ENCODE measurements around the gene TRAF1.

The TRAF1 gene

DNA sequence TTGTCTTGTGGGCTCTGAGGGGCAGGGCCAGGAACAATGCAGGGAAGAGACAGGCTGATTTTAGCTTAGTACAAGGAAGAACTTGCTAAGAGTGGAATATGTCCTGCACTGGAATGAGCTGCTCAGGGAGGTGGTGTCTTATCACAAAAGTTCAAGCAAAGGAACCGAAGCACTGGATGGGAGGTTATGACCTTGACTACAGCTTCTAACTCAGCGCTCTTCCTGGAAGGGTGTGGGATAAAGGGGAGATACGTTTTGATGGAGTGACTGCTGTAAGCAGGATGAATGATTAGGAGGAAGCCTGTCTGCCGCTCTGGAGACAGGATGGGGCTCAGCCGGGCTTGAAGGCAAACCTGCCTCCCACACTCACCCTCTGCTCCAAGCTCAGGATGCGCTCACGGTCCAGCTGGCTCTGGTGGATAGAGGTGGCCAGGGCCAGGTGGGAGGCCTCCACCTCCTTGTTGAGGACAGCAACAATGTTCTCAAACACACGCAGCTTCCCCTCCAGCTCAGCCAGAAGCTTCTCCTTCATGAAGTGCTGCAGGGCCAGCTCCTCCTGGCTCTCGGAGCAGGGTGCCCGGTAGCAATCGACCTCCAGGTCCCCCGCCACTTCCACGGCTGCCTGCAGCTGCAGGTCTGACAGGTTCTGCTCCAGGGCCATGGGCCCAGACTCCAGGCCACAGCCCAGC, 13.5 kb downstream of the TRAF1 start:
- H3K27me3 ChIP-seq (ENCODE audit: control insufficient read depth, insufficient read depth, low read length): no peaks in the 10 kb centered on the region
- peaks cover 39% of the 10 kb centered on the region for H3K4me1 ChIP-seq (ENCODE audit: control insufficient read depth, insufficient read depth, low read length)
- no peak overlapping the region for H3K4me3 ChIP-seq (ENCODE audit: low read length)
- H3K4me2 ChIP-seq (ENCODE audit: low read length): no peak overlapping the region
- H3K9ac ChIP-seq (ENCODE audit: low read depth, low read length): no peak overlapping the region
- H3K36me3 ChIP-seq (ENCODE audit: insufficient read depth, low read length): no peaks in the 10 kb centered on the region
- no peaks in the 10 kb centered on the region for H3K9me3 ChIP-seq (replicated peaks; ENCODE audit: low read length)

DNA sequence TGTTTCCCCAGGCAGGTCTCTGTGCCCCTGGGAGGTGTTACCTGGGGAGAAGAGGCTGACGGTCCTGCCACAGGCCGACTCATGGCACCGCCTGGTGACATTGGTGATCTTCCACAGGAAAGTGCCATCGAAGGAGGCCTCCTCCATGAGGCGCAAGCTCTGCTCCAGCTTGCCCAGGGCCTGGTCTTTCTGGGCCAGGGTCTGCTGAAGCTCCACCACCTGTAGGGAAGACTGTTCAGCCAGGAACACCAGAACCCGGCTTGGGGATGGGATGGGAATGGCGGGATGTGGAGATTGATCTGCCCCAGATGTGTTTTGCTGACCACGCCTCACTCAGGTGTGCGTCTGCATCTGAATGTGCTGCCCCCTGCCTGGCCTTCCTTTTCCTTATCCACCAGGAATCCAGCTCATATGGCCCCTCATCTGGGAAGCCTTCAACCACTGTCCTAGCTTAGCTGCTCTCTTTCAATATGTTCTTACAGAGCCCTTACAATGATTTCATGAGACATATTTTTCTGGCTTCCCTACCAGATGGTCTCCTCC, 15.2 kb downstream of the TRAF1 start:
- Histone ChIP-seq H3K4me1 (ENCODE audit: control insufficient read depth, insufficient read depth, low read length) (peaks cover 33% of the 10 kb centered on the region), H3K27me3 (ENCODE audit: control insufficient read depth, insufficient read depth, low read length) (no peaks in the 10 kb centered on the region), H3K9ac (ENCODE audit: low read depth, low read length) (no peak overlapping the region), H3K36me3 (ENCODE audit: insufficient read depth, low read length) (no peaks in the 10 kb centered on the region), H3K4me3 (ENCODE audit: low read length) (no peak overlapping the region), H3K9me3 (replicated peaks; ENCODE audit: low read length) (no peaks in the 10 kb centered on the region), H3K4me2 (ENCODE audit: low read length) (no peak overlapping the region)

DNA sequence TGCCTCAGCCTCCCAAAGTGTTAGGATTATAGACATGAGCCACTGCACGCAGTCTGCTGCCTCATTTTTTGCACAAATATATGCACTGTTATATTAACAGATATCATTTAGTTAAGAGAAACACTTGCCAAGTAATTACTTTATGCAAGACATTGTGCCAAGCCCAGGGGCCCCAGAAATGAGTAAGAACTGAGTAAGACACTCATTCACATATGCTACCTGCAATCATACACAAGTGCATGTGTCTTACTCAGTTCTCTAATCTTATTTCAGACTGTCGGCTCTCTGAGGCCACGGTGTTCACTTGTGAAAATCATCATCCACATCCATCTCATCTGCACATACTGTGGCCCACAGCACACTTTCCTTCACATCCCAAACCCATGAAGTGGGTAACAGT, 16.0 kb downstream of the TRAF1 start:
- no peaks in the 10 kb centered on the region for H3K9me3 ChIP-seq (replicated peaks; ENCODE audit: low read length)
- peaks cover 26% of the 10 kb centered on the region for H3K4me1 ChIP-seq (ENCODE audit: control insufficient read depth, insufficient read depth, low read length)
- H3K9ac ChIP-seq (ENCODE audit: low read depth, low read length): no peak overlapping the region
- no peak overlapping the region for H3K4me2 ChIP-seq (ENCODE audit: low read length)
- no peaks in the 10 kb centered on the region for H3K27me3 ChIP-seq (ENCODE audit: control insufficient read depth, insufficient read depth, low read length)
- H3K36me3 ChIP-seq (ENCODE audit: insufficient read depth, low read length): no peaks in the 10 kb centered on the region
- no peak overlapping the region for H3K4me3 ChIP-seq (ENCODE audit: low read length)

DNA sequence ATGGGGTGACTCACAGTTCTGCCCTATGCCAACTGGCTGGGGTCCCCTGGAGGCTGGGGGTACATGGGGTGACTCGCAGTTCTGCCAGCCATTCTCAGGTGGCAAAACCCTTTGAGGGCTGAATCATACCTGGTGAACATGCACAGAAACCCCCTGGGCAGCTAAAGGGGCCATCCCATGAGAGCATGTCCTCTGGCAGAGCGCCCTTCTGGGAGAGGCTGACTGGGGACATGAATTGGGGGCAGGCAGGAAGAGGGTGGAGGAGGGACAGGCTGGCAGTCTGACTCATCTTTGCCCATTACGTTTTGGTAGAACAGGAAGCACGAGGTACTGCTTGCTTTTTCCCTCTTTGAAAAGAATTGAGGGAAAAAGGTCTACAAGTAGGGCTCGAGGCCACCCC, 16.7 kb downstream of the TRAF1 start:
- Histone ChIP-seq H3K4me3 (ENCODE audit: low read length) (no peak overlapping the region), H3K4me1 (ENCODE audit: control insufficient read depth, insufficient read depth, low read length) (peaks cover 22% of the 10 kb centered on the region), H3K4me2 (ENCODE audit: low read length) (no peak overlapping the region), H3K36me3 (ENCODE audit: insufficient read depth, low read length) (no peaks in the 10 kb centered on the region), H3K9ac (ENCODE audit: low read depth, low read length) (no peak overlapping the region), H3K9me3 (replicated peaks; ENCODE audit: low read length) (no peaks in the 10 kb centered on the region), H3K27me3 (ENCODE audit: control insufficient read depth, insufficient read depth, low read length) (no peaks in the 10 kb centered on the region)

DNA sequence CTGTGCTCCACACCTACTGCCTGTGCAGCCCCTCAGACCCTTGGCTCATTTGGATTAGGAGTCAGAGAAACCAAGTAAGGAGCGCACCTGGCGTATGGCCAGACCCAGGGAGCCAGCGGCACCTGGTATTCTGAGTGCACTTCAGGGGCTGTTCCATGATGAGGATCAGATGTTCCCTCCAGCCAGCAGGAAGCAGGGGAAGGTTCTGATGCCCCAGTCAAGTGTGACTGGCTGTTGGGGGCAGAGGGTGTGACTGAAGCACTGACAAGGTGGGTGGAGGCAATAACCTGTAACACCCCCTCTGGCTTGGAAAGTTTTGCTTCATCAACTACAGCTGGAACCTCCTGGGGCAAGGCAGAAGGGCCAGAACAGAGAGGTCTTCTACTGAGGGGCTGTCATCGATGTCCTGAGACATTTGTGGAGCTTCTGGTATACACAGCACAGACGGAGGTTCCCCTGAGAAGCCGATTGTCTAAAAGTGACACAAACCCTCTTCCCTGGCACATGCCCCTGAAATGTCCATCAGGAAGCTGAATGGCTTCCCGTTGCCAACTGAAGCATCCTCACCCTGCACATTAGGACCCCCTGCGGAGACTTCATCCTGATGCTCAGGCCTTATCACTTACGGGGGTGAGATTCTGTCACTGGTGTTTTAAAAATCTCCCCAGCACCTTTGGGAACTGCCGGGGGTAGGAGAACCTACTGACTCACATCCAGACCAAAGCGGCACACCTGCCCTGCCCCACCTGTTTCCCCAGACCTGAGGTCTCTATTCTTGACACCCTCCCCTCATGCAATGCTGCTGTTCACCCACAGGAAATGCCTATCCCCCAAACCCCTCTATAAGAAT, 21.1 kb downstream of the TRAF1 start:
- H3K4me3 ChIP-seq (ENCODE audit: low read length): no peak overlapping the region
- no peaks in the 10 kb centered on the region for H3K27me3 ChIP-seq (ENCODE audit: control insufficient read depth, insufficient read depth, low read length)
- no peak overlapping the region for H3K4me2 ChIP-seq (ENCODE audit: low read length)
- H3K36me3 ChIP-seq (ENCODE audit: insufficient read depth, low read length): no peaks in the 10 kb centered on the region
- H3K4me1 ChIP-seq (ENCODE audit: control insufficient read depth, insufficient read depth, low read length): peaks cover 12% of the 10 kb centered on the region
- H3K9ac ChIP-seq (ENCODE audit: low read depth, low read length): no peak overlapping the region
- H3K9me3 ChIP-seq (replicated peaks; ENCODE audit: low read length): no peaks in the 10 kb centered on the region

DNA sequence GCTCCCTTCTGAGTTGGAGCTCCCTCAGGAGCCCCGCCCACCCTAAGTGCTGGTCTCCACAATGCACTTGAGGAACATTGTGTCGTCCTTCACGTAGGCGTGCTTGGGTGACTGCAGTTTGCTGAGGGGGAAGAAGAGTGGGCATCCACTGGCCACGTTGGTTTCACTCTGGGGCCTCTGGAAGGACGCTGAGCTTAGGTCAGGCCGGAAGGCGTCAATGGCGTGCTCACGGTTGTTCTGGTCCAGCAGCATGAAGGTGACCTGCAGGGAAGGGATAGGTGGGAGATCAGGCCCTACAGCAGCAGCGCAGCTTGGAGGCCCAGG, 21.7 kb downstream of the TRAF1 start:
- Histone ChIP-seq H3K9me3 (replicated peaks; ENCODE audit: low read length) (no peaks in the 10 kb centered on the region), H3K4me2 (ENCODE audit: low read length) (no peak overlapping the region), H3K4me1 (ENCODE audit: control insufficient read depth, insufficient read depth, low read length) (peaks cover 6% of the 10 kb centered on the region), H3K27me3 (ENCODE audit: control insufficient read depth, insufficient read depth, low read length) (no peaks in the 10 kb centered on the region), H3K36me3 (ENCODE audit: insufficient read depth, low read length) (no peaks in the 10 kb centered on the region), H3K4me3 (ENCODE audit: low read length) (no peak overlapping the region), H3K9ac (ENCODE audit: low read depth, low read length) (no peak overlapping the region)

DNA sequence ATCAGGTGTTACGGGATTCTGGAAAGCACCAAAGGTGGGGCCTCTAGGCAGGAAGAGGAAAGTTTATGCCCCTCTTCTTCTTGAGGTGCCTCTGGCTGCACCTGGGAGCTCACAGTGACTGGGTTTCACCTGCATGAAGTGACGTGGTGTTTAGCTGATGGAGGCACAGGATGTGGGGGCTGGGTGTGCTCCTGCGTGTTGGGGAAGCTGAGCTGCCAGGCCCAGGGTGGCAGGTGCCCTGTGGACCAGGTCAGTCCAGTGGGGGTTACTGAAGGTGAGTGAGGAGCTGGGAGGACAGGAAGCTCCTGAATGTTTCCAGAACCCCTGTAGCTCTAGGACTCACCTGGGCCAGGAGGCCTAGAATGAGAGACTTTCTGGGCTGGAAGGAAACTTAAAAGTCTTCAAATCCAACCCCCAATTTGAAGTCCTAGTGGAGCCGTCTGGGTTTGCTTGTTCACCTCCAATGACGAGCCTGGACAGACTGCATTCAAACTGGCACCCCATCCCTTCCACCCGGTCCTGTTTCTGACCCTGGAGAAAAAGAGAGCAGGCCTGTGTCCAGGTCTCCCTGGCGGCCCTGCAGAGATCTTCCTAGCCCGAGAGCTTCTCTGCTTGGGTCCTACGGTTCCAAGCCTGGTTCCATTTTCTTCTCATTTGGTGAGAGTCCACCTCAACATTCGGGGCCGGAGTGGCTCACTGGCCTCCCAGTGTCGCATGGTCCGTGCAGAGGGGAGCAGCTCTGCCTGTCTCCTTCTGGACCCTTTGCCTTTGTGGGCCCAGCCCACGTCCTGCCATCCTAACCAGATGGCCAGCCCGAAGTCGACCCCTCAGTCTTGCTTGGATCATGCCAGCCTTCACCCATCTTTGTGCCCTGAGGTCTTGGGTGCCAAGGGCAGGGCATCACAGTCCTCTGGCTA, 22.3 kb downstream of the TRAF1 start:
- H3K4me2 ChIP-seq (ENCODE audit: low read length): no peak overlapping the region
- H3K36me3 ChIP-seq (ENCODE audit: insufficient read depth, low read length): no peaks in the 10 kb centered on the region
- no peak overlapping the region for H3K4me3 ChIP-seq (ENCODE audit: low read length)
- H3K27me3 ChIP-seq (ENCODE audit: control insufficient read depth, insufficient read depth, low read length): peaks cover 5% of the 10 kb centered on the region
- H3K4me1 ChIP-seq (ENCODE audit: control insufficient read depth, insufficient read depth, low read length): no peaks in the 10 kb centered on the region
- no peak overlapping the region for H3K9ac ChIP-seq (ENCODE audit: low read depth, low read length)
- no peaks in the 10 kb centered on the region for H3K9me3 ChIP-seq (replicated peaks; ENCODE audit: low read length)

DNA sequence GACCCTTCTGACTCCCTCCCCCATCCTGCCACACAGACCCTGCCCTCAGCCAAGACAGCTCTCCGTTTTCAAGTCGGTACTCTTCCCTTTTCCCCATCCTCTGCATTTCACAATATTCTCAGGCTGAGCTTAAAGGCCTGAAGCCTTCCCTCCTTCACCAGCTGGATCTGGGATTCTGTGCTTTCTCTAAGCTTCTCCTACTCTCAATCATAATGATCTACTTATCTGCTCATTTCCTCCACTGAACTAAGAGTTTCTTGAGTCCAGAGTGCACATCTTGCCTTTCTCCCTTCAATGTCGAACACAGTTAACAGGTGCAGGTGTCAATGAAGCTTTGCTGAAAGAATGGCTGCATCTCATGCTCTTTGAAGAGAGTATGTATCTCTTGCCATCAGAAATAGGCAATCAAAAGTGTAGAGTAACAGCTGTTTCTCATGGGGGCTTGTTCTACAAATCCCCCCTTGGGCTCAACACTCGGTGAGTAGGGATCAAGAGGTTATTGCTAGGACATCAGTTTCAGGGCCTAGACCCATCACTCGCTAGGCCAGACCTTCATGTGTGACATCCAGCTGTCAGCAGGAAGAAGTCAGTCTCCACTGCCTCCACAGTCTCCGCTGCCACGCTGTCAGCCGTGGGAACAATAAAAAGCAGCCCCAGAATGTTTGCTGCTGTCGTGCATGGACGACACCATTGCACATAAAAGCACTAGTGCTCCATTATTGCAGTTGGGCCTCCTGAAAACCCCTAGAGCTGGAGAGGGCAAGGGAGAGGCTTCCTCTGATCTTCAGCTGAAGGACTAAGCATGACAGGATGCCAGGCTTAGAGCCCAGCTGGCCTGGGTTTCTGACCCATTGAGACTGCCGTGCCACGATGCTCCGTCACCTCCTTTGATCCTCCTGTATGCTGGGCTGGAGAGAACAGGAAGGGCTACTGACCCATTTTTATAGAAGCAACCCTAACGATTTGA, 23.7 kb downstream of the TRAF1 start:
- Histone ChIP-seq H3K36me3 (ENCODE audit: insufficient read depth, low read length) (no peaks in the 10 kb centered on the region), H3K4me3 (ENCODE audit: low read length) (no peak overlapping the region), H3K9me3 (replicated peaks; ENCODE audit: low read length) (no peaks in the 10 kb centered on the region), H3K9ac (ENCODE audit: low read depth, low read length) (no peak overlapping the region), H3K27me3 (ENCODE audit: control insufficient read depth, insufficient read depth, low read length) (peaks cover 6% of the 10 kb centered on the region), H3K4me1 (ENCODE audit: control insufficient read depth, insufficient read depth, low read length) (no peaks in the 10 kb centered on the region), H3K4me2 (ENCODE audit: low read length) (no peak overlapping the region)

DNA sequence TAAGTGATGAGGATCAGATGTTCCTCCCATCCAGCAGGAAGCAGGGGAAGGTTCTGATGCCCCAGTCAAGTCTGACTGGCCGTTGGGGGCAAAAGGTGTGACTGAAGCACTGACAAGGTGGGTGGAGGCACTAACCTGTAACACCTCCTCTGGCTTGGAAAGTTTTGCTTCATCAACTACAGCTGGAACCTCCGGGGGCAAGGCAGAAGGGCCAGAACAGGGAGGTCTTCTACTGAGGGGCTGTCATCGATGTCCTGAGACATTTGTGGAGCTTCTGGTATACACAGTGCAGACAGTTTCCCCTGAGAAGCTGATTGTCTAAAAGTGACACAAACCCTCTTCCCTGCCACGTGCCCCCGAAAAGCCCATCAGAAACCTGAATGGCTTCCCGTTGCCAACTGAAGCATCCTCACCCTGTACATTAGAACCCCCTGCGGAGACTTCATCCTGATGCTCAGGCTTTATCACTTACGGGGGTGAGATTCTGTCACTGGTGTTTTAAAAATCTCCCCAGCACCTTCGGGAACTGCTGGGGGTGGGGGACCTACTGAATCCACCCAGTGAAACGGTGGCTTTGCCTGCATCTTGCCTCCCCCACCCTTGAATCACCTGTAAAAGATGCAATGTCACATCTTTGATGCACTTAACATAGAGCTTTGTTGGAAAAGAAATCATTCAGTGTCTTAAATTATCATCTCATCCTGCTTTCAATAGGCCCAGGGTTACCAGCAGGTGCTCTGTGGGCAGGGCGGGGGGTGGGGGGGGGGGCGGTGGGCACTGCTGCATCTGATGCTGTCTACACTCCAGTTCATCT, 24.6 kb downstream of the TRAF1 start:
- H3K36me3 ChIP-seq (ENCODE audit: insufficient read depth, low read length): no peaks in the 10 kb centered on the region
- peaks cover 6% of the 10 kb centered on the region for H3K27me3 ChIP-seq (ENCODE audit: control insufficient read depth, insufficient read depth, low read length)
- H3K4me2 ChIP-seq (ENCODE audit: low read length): no peak overlapping the region
- H3K4me1 ChIP-seq (ENCODE audit: control insufficient read depth, insufficient read depth, low read length): peaks cover 4% of the 10 kb centered on the region
- no peaks in the 10 kb centered on the region for H3K9me3 ChIP-seq (replicated peaks; ENCODE audit: low read length)
- no peak overlapping the region for H3K9ac ChIP-seq (ENCODE audit: low read depth, low read length)
- H3K4me3 ChIP-seq (ENCODE audit: low read length): no peak overlapping the region

DNA sequence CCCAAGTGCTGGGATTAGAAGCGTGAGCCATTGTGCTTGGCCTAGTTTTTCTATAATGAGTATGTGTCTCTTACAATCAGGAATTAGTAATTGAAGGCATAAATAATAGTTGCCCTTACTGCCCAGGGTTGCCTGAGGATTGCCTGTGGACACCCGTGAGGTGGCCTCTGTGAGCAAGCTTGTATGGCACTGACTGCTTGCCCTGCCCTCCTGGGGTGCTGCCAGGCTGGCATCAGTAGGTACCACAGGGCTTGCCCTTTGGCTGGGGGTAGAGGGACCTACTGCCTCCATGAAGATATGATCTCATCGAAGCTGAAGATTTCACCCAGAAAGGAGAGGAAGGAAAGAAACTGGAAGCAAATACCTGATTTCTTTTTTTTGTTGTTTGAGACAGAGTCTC, 25.8 kb downstream of the TRAF1 start:
- Histone ChIP-seq H3K9ac (ENCODE audit: low read depth, low read length) (no peak overlapping the region), H3K4me2 (ENCODE audit: low read length) (no peak overlapping the region), H3K9me3 (replicated peaks; ENCODE audit: low read length) (no peaks in the 10 kb centered on the region), H3K4me1 (ENCODE audit: control insufficient read depth, insufficient read depth, low read length) (peaks cover 5% of the 10 kb centered on the region), H3K27me3 (ENCODE audit: control insufficient read depth, insufficient read depth, low read length) (peaks cover 10% of the 10 kb centered on the region), H3K36me3 (ENCODE audit: insufficient read depth, low read length) (no peaks in the 10 kb centered on the region), H3K4me3 (ENCODE audit: low read length) (no peak overlapping the region)

All from skeletal muscle satellite cell (primary cell).